HG03159 (cell line): ENCODE results near the gene COPB1.
A peak's percentile ranks its signal among the peaks of the same experiment; 100 is the strongest.

Source experiments
- ATAC-seq: cut with Tn5 transposase; IDR thresholded peaks from one replicate; pipeline ENCODE4 v1.9.1; 2021; ENCODE audit warnings: mild to moderate bottlenecking, moderate library complexity; ENCODE audit not compliant: unreplicated experiment

Gene COPB1

GRCh38 chr11:14506532-14506931 is 6.9 kb upstream of the COPB1 start:
- no peak for ATAC-seq

DNA sequence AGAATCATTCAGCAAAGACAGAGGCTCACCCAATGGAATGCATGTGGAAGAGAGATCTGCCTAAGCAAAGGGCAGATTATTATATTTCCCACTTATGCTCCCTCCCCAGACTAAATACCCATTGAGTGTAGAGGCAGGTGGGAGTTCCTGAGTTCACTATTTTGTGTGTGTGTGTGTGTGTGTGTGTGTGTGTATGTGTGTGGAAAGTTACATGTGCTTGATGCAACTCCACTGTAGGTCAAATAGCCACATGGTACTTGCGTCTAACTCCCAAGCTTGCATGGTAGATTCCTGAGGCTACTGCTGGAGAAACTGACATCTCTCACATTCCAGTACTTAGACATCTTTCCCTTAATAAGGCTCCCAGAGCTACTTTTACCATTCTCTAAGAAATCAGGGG is 3.4 kb upstream of the COPB1 start:
- ATAC-seq: no peak

- no peak for ATAC-seq
Measured at GRCh38 chr11:14502039-14502438, 2.4 kb upstream of the COPB1 start.

- peak; percentile 57 for ATAC-seq
Measured at GRCh38 chr11:14500181-14500651, 605 bp upstream of the COPB1 start.

GRCh38 chr11:14499178-14499559 is 442 bp downstream of the COPB1 start:
- peak; percentile 28 for ATAC-seq

- no peak for ATAC-seq
Measured at GRCh38 chr11:14480716-14481115, 18.9 kb downstream of the COPB1 start.

- ATAC-seq: no peak
Measured at GRCh38 chr11:14471127-14471526, 28.5 kb downstream of the COPB1 start.

DNA sequence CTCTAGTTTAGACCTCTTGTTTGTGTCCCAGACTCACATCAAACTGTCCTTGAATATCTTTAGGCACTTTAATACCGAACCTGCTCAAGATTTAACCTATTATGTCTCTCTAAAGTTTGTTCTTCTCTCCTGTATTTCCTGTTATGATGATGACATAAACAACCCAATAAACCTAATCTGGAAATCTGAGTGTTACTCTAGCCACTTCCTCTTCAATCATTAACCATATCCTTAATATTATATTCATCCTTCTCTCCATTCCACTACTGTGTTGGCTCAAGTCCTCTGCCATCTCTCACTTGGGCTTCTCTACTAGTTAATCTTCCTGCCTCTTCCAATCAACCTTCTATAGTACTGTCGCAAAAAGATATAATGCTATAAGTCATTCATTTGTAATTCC is 36.0 kb downstream of the COPB1 start:
- ATAC-seq: no peak

DNA sequence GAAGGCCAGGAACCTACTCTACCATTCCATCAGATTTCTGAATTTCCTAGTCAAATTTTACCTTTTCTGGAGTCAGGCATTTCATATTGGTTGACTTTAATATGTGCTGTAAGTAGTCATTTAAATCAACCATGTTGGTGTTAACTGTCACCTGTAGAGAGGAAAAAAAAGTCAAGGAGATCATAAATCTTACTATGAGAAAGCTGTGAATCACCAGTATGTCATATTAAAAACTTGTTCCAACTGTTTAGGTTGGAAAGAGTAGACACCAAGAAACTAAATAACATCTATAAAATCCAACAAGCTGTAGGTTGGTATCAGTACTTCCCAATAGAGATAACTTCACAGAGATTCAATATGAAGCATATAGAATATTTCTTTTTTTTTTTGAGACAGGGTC is 39.5 kb downstream of the COPB1 start:
- no peak for ATAC-seq

- no peak for ATAC-seq
Measured at GRCh38 chr11:14458377-14458776, 41.2 kb downstream of the COPB1 start.

GRCh38 chr11:14455648-14456430 is 43.8 kb downstream of the COPB1 start:
- ATAC-seq: no peak

DNA sequence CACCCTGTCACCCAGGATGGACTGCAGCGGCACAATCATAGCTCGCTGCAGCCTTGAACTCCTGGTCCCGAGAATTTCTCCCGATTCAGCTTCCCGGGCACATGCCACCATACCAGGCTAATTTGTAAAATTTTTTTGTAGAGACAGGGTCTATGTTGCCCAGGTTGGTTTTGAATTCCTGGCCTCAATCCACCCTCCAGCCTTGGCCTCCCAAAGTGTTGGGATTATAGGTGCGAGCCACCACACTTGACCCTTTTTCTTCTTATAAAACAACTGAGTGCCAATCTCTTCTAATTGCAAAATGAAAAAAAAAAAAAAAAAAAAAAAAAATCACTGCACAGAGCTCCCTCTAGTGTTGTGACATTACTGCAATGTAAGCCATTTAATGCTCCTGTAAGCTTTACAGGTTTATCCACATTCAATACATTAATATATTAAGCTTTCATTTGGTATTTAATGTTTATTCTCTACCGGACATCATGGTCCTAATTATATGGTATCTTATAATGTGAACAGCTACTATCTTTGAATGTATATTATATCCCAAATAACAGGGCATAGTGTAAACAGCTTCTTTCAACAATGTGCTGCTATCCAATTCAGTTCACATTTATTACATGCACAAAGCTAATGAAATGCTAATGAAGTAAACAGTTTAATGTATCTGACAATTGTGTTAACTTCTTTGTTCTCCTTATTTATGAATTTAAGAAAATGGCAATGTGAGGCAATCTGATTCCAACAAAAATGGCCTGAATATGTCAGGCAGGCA is 44.6 kb downstream of the COPB1 start:
- ATAC-seq: no peak

- ATAC-seq: peak; percentile 76
Measured at GRCh38 chr11:14451825-14452224, 47.8 kb downstream of the COPB1 start.

- ATAC-seq: no peak
Measured at GRCh38 chr11:14449302-14449714, 50.3 kb downstream of the COPB1 start.

DNA sequence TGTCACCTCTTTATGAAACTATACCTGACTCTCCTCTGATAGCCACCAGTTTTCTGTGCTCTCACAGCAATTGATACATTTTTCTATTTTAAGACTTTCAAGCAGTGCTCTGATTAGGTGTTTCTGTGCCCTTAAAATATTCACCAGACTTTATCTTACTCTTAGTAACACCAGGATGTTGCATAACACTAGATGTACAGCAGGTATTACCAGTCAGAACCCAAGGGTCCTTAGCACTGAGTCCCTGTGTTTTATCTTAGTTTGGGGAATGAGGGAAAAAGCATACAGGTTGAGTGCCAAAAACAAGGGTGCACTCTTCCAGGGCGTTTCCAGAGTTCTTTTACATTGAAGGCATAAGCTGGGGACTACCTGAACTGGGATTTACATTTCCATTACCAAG is 51.4 kb downstream of the COPB1 start:
- no peak for ATAC-seq

DNA sequence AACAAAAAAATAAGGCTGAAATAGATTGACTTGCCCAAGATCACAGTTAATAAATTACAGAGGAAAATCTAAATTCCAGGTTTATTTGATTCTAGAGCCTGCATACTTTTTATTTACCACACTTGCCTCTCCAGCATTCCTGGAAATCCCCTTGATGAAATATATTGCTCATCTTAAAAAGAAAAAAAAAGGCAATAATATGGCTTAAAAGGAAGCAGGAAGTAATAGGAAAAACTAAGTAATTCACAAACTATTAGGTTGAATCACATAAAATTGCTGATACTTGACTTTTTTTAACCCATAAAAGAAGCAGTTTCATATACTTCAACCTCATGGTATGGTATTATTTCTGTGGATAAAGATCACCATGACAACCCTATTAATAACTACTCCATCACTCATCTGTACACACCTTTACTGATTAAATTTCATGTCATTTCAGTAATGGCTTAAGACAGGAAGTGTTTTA is 52.9 kb downstream of the COPB1 start:
- ATAC-seq: peak; percentile 61

DNA sequence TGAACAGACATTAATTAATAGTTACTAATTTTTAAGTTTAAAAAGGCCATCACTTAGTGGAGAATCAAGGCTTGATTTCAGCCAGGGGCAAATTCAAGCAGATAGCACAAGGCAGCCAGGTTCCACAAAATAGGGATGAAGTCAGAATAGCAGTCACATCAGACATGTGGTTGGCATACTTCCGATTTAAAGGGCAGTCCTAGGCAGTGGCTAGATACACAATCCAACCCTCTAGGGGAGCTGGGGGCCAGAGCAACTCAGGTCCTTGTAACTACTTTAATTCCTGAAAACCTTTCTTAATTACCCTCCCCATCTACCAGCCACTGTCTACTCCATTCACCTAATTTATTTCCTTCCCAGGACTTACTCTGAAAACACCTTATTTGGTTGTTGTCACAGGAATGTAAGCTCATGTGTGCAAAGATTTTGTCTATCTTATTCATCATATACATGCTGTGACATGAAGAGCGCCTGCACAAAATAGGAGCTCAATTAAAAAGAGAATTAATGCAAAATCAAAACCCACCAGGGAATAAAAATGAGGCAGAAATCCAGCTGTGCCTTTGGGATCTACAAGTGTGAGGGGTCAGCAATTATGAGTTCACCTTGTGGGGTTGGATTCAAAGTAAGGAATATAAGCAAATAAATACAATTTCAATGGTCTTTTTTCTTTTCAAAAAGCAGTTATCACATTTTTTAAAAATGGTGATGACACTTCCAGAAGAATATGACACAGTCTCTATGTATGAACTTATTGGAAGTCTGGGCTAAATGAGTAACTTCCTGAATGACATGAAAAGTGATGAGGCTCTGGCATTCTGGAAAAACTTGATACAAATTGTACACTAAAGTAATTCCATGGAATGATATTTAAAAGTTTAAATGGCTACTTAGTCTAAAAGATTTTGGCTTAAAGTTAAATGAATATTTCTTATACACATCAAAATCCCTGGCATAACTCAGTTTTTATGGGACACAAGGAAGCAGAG is 53.8 kb downstream of the COPB1 start:
- no peak for ATAC-seq

GRCh38 chr11:14444441-14445189 is 55.0 kb downstream of the COPB1 start:
- no peak for ATAC-seq

DNA sequence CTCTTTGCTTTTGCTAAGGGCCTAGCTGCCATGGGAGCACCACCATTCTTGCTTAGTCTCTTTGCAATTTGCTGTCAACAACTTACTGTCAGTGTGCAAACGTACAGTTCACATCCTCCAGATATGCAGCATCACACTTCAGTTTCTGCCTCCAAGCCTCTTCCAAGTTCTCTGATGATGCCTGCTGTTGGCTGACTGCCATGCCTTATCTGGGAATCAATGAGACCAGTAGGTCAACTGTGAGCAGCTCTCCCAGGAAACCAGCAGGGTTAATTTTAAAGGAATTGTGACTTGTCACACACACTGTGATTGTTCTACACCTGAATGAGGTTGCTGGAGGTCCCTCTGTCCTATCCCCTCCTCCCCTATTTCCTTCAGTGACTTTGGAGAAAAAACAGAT is 56.0 kb downstream of the COPB1 start:
- ATAC-seq: no peak
